Measurements from ENCODE around the gene DCHS1. TPM values are rescaled to one million over a fixed set of nuclear protein-coding genes. Genes with fewer than 3 reads are reported as not detected.
A peak's percentile ranks its signal among the peaks of the same experiment; 100 is the strongest.

The DCHS1 gene
- total and polyA plus RNA-seq, 2 of the 13 experiments (the other 11 are each of a cell fraction or from before 2014, with no cell fraction given), result under 0.01 to 0.03 TPM

- peak; percentile 61; the same call in 1 of the 2 replicates for TF ChIP-seq PRDM10 (CRISPR knock-in tag; IDR thresholded peaks at IDR 0.05; ENCODE audit: low read depth)
- TF ChIP-seq ZNF687 (CRISPR knock-in tag; IDR thresholded peaks at IDR 0.05), result peak; percentile 99
- TF ChIP-seq DBP (CRISPR knock-in tag; IDR thresholded peaks at IDR 0.05; ENCODE audit: not compliant biosample characterization), result peak; percentile 52
- no peak for TF ChIP-seq PRDM4 (CRISPR knock-in tag; IDR thresholded peaks at IDR 0.05; ENCODE audit: borderline replicate concordance)
- TF ChIP-seq TFDP1 (CRISPR knock-in tag; IDR thresholded peaks at IDR 0.05; ENCODE audit: borderline replicate concordance), result peak; percentile 94
- peak; percentile 77 for TF ChIP-seq YY1 (IDR thresholded peaks at IDR 0.05; ENCODE audit: insufficient read depth, insufficient replicate concordance, low read depth, low read length)
- TF ChIP-seq ATRX (CRISPR knock-in tag; IDR thresholded peaks at IDR 0.05; ENCODE audit: borderline replicate concordance), result no peak
- TF ChIP-seq NR1H2 (CRISPR knock-in tag; IDR thresholded peaks at IDR 0.05; ENCODE audit: borderline replicate concordance, low read depth), result no peak; the same call in 1 of the 2 replicates
- peak; percentile 92 for TF ChIP-seq MXD1 (CRISPR knock-in tag; IDR thresholded peaks at IDR 0.05)
- TF ChIP-seq MZF1 (CRISPR knock-in tag; IDR thresholded peaks at IDR 0.05; ENCODE audit: borderline replicate concordance), result no peak
- no peak; the same call in 1 of the 2 replicates for TF ChIP-seq ZNF569 (CRISPR knock-in tag; IDR thresholded peaks at IDR 0.05; ENCODE audit: borderline replicate concordance)
- peak; percentile 54; the same call in 1 of the 2 replicates for TF ChIP-seq ZFP37 (CRISPR knock-in tag; IDR thresholded peaks at IDR 0.05; ENCODE audit: borderline replicate concordance)
These were observed 27.6 kb upstream of the DCHS1 start, which contains the start of gene MRPL17 (continued) for GRCh38 chr11:6682936-6683861.
